SK-N-SH treated with all-trans-retinoic acid at 6 μM for 48 hours (cell line): ENCODE measurements around the gene ADAM23.

Source experiments
- ATAC-seq: fragments of 200-7000 bp; cut with Tn5 transposase; 3 replicates; pipeline ENCODE4 v1.9.1; 2020; ENCODE audit warnings: mild to moderate bottlenecking, moderate library complexity
- ARNTL ChIP-seq: fragments of 450-650 bp; formaldehyde crosslinking; IDR thresholded peaks from 2 replicates; pipeline ENCODE4 v1.5.0; 2020; ENCODE audit warnings: low read depth, mild to moderate bottlenecking, moderate library complexity, borderline replicate concordance
- CREB5 ChIP-seq: fragments of 250-450 bp; sonication (Bioruptor Pico); IDR thresholded peaks from 2 replicates; pipeline ENCODE4 v1.5.1; 2020; ENCODE audit warnings: low read depth, mild to moderate bottlenecking, moderate library complexity
- CSRNP3 ChIP-seq: fragments of 250-450 bp; sonication (Bioruptor Pico); IDR thresholded peaks from 2 replicates; pipeline ENCODE4 v1.5.1; 2021; ENCODE audit warnings: mild to moderate bottlenecking, moderate library complexity
- ESRRG ChIP-seq: fragments of 250-450 bp; sonication (Bioruptor Pico); IDR thresholded peaks from 2 replicates; pipeline ENCODE4 v1.6.1; 2021; ENCODE audit warnings: mild to moderate bottlenecking
- GLIS3 ChIP-seq: fragments of 250-450 bp; sonication (Bioruptor Pico); IDR thresholded peaks from 2 replicates; pipeline ENCODE4 v1.5.0; 2020; ENCODE audit warnings: mild to moderate bottlenecking, moderate library complexity
- ISL1 ChIP-seq: fragments of 250-450 bp; sonication (Bioruptor Pico); IDR thresholded peaks from 2 replicates; pipeline ENCODE4 v2.1.2; 2022; ENCODE audit warnings: mild to moderate bottlenecking, moderate library complexity
- OSR1 ChIP-seq: fragments of 250-450 bp; sonication (Bioruptor Pico); IDR thresholded peaks from 2 replicates; pipeline ENCODE4 v1.8.0; 2022; ENCODE audit warnings: moderate library complexity, mild to moderate bottlenecking, inconsistent platforms
- PATZ1 ChIP-seq: fragments of 250-450 bp; sonication (Bioruptor Pico); IDR thresholded peaks from 2 replicates; pipeline ENCODE4 v1.8.0; 2020; ENCODE audit warnings: mild to moderate bottlenecking, moderate library complexity, borderline replicate concordance
- POU6F1 ChIP-seq: fragments of 250-450 bp; sonication (Bioruptor Pico); IDR thresholded peaks from 2 replicates; pipeline ENCODE4 v1.8.0; 2021; ENCODE audit warnings: low read depth, mild to moderate bottlenecking, moderate library complexity, borderline replicate concordance
- PPARA ChIP-seq: fragments of 250-450 bp; sonication (Bioruptor Pico); IDR thresholded peaks from 2 replicates; pipeline ENCODE4 v1.5.0; 2020; ENCODE audit warnings: mild to moderate bottlenecking, borderline replicate concordance
- RARB ChIP-seq: fragments of 250-450 bp; sonication (Bioruptor Pico); IDR thresholded peaks from 2 replicates; pipeline ENCODE4 v1.8.0; 2021; ENCODE audit warnings: mild to moderate bottlenecking, moderate library complexity
- TSHZ2 ChIP-seq: fragments of 250-450 bp; sonication (Bioruptor Pico); IDR thresholded peaks from 2 replicates; pipeline ENCODE4 v1.5.0; 2020; ENCODE audit warnings: mild to moderate bottlenecking, moderate library complexity
- ZC3H10 ChIP-seq: fragments of 250-450 bp; sonication (Bioruptor Pico); IDR thresholded peaks from 2 replicates; pipeline ENCODE4 v1.5.1; 2021; ENCODE audit warnings: mild to moderate bottlenecking, moderate library complexity
- ZFP3 ChIP-seq: fragments of 250-450 bp; sonication (Bioruptor Pico); IDR thresholded peaks from 2 replicates; pipeline ENCODE4 v1.5.0; 2020; ENCODE audit warnings: mild to moderate bottlenecking, moderate library complexity
- ZFP30 ChIP-seq: fragments of 450-650 bp; formaldehyde crosslinking; IDR thresholded peaks from 2 replicates; pipeline ENCODE4 v1.5.0; 2022; ENCODE audit warnings: mild to moderate bottlenecking, moderate library complexity
- ZNF565 ChIP-seq: fragments of 450-650 bp; formaldehyde crosslinking; conservative IDR thresholded peaks from 2 replicates; pipeline ENCODE4 v1.5.0; 2020; ENCODE audit warnings: low read depth, mild to moderate bottlenecking, moderate library complexity
- ZNF70 ChIP-seq: fragments of 450-650 bp; formaldehyde crosslinking; IDR thresholded peaks from 2 replicates; pipeline ENCODE4 v1.5.0; 2020; ENCODE audit warnings: mild to moderate bottlenecking, moderate library complexity
- ZNF8 ChIP-seq: fragments of 450-650 bp; formaldehyde crosslinking; IDR thresholded peaks from 2 replicates; pipeline ENCODE4 v1.5.0; 2020; ENCODE audit warnings: mild to moderate bottlenecking, moderate library complexity

Gene ADAM23

GRCh38 chr2:206408323-206409320 is 34.7 kb upstream of the ADAM23 start (continued):
- TF ChIP-seq POU6F1 (CRISPR knock-in tag), result no peak
- TF ChIP-seq ZFP3 (CRISPR knock-in tag), result no peak
- TF ChIP-seq, all 23 proteins: peak for 0

- no peak for ATAC-seq
- no peak for TF ChIP-seq CSRNP3
Measured at GRCh38 chr2:206410714-206411113, 32.6 kb upstream of the ADAM23 start.

GRCh38 chr2:206415618-206416243 is 27.6 kb upstream of the ADAM23 start:
- TF ChIP-seq ZNF8 (CRISPR knock-in tag) (no peak), RARB (no peak), ZNF70 (CRISPR knock-in tag) (no peak), PATZ1 (no peak), CREB5 (CRISPR knock-in tag) (no peak), TSHZ2 (no peak), ZFP3 (CRISPR knock-in tag) (no peak), ZNF565 (CRISPR knock-in tag) (no peak), ESRRG (no peak), ARNTL (CRISPR knock-in tag) (no peak), OSR1 (CRISPR knock-in tag) (no peak), GLIS3 (CRISPR knock-in tag) (no peak), POU6F1 (CRISPR knock-in tag) (no peak)
- ATAC-seq, result no peak

GRCh38 chr2:206418968-206419367 is 24.4 kb upstream of the ADAM23 start:
- no peak for ATAC-seq
- no peak for TF ChIP-seq PATZ1
- no peak for TF ChIP-seq TSHZ2
- TF ChIP-seq PPARA (CRISPR knock-in tag), result no peak
- no peak for TF ChIP-seq ZNF565 (CRISPR knock-in tag)
- TF ChIP-seq ZC3H10 (CRISPR knock-in tag), result no peak
- TF ChIP-seq ARNTL (CRISPR knock-in tag), result no peak
- no peak for TF ChIP-seq ZFP30 (CRISPR knock-in tag)
- TF ChIP-seq ISL1, result no peak
